Stimulated activated memory B cell treated with anti-CD40 and anti-IgM and Interleukin-4, amounts not matched to agents 10 μg/mL and 1 μg/mL and 100 μg/mL, for 72 hours (primary cell): ENCODE results near the gene C2orf69.

Source experiments
- ATAC-seq: fragments of 150-1000 bp; cut with Tn5 transposase; 2 replicates; pipeline ENCODE4 v1.10.0; 2021
- H3K27ac Mint-ChIP-seq: one replicate; pipeline ENCODE4 v1.8.0; 2022; ENCODE audit warnings: mild to moderate bottlenecking, mixed read lengths
- H3K27me3 Mint-ChIP-seq: one replicate; pipeline ENCODE4 v1.8.0; 2022; ENCODE audit warnings: mixed read lengths
- H3K36me3 Mint-ChIP-seq: one replicate; pipeline ENCODE4 v1.8.0; 2022; ENCODE audit warnings: mixed read lengths
- H3K4me1 Mint-ChIP-seq: one replicate; pipeline ENCODE4 v1.8.0; 2022; ENCODE audit warnings: mixed read lengths
- H3K4me3 Mint-ChIP-seq: one replicate; pipeline ENCODE4 v1.8.0; 2022; ENCODE audit warnings: mild to moderate bottlenecking, moderate library complexity, mixed read lengths
- H3K9me3 Mint-ChIP-seq: one replicate; pipeline ENCODE4 v1.8.0; 2022; ENCODE audit warnings: mixed read lengths

The C2orf69 gene

DNA sequence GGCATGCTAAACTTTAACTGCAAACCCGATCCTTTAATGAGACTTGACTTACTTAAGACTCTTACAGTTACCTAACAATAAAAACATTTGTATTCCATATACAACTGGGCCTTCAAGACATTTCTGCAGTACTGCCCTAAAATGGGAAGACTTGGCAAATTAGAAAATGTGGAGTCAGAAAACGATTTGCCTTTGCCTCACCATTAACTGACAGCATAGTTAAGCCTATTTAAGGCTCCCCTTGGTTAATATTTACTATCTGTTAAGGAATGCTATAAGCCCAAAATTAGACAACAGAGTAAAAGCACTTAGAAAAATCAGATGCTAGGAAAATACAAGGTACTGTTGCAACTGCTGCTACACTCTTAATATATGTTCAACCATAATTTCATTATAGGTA is 25.5 kb downstream of the C2orf69 start:
- Mint-ChIP-seq H3K27me3 (no peaks in the 10 kb centered on the region), H3K9me3 (no peaks in the 10 kb centered on the region)

DNA sequence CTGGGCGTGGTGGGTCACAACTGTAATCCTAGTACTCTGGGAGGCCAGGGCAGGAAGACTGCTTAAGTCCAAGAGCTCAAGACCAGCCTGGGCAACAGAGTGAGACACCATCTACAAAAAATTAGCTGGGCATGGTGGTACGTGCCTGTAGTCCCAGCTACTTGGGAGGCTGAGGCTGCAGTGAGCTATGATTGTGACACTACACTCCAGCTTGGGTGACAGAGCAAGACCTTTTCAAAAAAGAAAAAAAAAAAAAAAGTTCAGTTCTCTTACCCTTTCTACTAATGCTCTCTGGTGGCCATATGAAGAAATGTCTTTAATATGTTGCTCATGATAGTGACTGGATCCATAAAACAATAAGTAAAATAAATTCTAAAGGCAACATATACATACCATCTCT is 29.3 kb downstream of the C2orf69 start:
- Mint-ChIP-seq H3K4me3 (no peak overlapping the region), H3K4me1 (peaks cover 13% of the 10 kb centered on the region), H3K27me3 (no peaks in the 10 kb centered on the region), H3K27ac (no peak overlapping the region), H3K9me3 (no peaks in the 10 kb centered on the region), H3K36me3 (peaks cover 38% of the 10 kb centered on the region)
- ATAC-seq: no peak

More for the DNA sequence above, 25.5 kb downstream of the C2orf69 start:
- Mint-ChIP-seq H3K36me3 (peaks cover 23% of the 10 kb centered on the region), H3K4me1 (peaks cover 6% of the 10 kb centered on the region), H3K4me3 (no peak overlapping the region), H3K27ac (no peak overlapping the region)
- no peak for ATAC-seq

DNA sequence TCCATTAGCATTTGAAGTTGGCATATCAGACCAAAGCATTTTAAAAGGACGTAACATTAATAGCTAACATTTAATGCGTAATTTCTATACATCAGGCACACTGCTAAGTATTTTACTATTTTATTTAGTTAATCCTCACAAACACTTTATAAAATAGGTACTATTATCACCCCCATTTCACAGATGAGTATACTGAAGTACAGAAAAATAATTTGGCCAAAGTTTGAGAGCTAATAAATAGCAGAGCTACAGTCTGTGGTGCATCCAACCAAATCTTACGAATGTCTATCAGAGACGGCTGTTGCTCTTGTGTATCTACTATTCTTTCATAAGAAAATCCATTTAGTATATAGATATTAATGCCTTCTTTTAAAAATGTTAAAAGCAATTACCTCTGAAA is 32.3 kb downstream of the C2orf69 start:
- no peak for ATAC-seq
- peaks cover 36% of the 10 kb centered on the region for H3K36me3 Mint-ChIP-seq
- no peak overlapping the region for H3K27ac Mint-ChIP-seq
- peaks cover 13% of the 10 kb centered on the region for H3K4me1 Mint-ChIP-seq
- H3K9me3 Mint-ChIP-seq: no peaks in the 10 kb centered on the region
- no peak overlapping the region for H3K4me3 Mint-ChIP-seq
- H3K27me3 Mint-ChIP-seq: no peaks in the 10 kb centered on the region

DNA sequence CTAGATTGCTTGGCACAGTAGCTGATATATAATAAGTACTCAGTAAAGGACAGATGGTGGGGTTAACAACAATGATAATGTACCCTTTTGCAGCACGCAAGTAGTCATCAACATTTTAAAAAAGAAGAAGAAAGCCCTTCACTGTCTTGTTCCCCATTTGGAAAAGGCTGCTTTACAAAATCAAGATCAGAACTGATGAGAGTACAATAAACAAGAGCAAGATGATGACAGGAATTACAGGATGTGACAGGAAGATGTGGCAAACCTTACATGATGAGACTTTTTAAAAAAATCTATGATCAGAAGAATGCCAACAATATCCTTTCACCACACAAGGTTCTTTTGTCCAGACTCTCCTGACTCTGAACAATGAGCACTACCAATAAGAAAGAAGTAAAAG is 35.1 kb downstream of the C2orf69 start:
- Mint-ChIP-seq H3K4me3 (no peak overlapping the region), H3K36me3 (peaks cover 26% of the 10 kb centered on the region), H3K27me3 (no peaks in the 10 kb centered on the region), H3K27ac (no peak overlapping the region), H3K4me1 (peaks cover 15% of the 10 kb centered on the region), H3K9me3 (no peaks in the 10 kb centered on the region)
- no peak for ATAC-seq

DNA sequence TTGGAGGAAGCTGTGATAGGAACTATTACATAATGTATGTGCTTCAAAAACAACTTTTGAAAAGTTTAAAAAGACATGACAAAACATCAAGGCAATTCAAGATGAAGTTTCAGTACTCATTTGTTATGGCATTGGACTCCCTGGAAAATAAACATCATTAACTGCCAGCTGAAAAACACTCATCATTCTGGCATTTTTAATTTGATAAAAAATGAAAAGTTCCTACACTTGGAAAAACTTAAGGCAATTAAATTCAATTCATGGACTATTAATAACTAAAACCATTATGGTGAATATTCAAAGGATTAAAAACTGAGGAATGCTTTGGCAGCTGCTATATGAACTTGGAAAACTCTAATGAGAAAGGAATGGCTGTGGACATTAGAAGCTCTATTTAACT is 35.7 kb downstream of the C2orf69 start:
- no peak for ATAC-seq
- H3K36me3 Mint-ChIP-seq: peaks cover 26% of the 10 kb centered on the region
- H3K9me3 Mint-ChIP-seq: no peaks in the 10 kb centered on the region
- H3K4me3 Mint-ChIP-seq: no peak overlapping the region
- H3K27me3 Mint-ChIP-seq: no peaks in the 10 kb centered on the region
- no peak overlapping the region for H3K27ac Mint-ChIP-seq
- H3K4me1 Mint-ChIP-seq: peaks cover 20% of the 10 kb centered on the region

DNA sequence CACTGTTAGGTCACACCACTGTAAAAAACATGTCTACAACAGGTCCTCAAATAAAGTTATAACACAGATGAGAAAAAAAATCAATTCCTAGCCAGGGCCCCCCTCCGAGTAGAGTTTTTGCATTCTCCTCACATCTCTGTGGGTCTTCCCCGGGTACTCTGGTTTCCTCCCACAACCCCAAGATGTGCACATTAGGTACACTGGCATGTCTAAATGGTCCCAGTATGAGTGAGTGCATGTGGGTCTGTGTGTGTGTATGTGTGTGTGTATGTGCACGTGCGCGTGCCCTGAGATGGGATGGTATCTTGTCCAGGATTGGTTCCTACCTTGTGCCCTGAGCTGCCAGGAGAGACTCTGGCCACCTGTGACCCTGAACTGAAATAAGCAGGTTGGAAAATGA is 39.3 kb downstream of the C2orf69 start:
- Mint-ChIP-seq H3K27ac (no peak overlapping the region), H3K4me1 (peaks cover 27% of the 10 kb centered on the region), H3K9me3 (no peaks in the 10 kb centered on the region), H3K27me3 (no peaks in the 10 kb centered on the region), H3K36me3 (peaks cover 4% of the 10 kb centered on the region), H3K4me3 (no peak overlapping the region)
- ATAC-seq: no peak

DNA sequence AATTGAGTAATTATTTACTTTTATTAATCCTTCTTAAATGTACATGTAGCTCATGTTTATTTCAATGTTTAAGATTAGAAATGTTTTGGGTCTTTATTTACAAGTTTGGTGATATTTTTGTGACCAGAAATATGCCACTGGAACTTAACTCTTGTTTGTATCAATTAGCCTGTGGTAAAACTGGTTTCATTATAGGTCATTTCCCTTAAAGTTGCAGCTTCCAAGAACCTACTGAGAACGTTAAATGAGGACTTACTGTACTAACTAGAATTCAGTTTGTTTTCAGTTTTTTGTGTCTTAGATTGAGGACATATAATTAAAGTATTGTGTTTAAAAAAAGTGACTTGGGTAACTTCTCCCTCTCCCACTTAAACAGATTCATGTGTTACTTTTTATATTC is 39.9 kb downstream of the C2orf69 start:
- Mint-ChIP-seq H3K9me3 (no peaks in the 10 kb centered on the region), H3K27ac (no peak overlapping the region), H3K4me1 (peaks cover 27% of the 10 kb centered on the region), H3K36me3 (no peaks in the 10 kb centered on the region), H3K27me3 (no peaks in the 10 kb centered on the region), H3K4me3 (no peak overlapping the region)
- no peak for ATAC-seq

DNA sequence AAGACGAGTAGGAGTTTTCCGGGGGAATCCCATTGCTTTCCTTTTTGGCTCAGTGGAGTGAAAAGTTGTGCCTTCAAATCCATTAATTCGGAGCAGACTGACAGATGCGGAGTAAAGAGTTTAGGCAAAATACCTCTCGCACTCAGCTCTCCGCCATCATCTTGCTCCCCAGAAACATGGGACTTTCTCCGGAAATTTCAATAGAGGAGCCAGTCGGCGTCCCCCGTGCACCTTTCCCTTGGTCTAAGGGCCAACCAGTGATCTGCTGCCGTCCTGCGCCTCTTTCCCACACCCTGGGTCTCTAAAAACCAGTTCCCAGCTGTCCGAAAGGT is 43.9 kb downstream of the C2orf69 start:
- Mint-ChIP-seq H3K9me3 (no peaks in the 10 kb centered on the region), H3K4me3 (peak overlapping the region; percentile 99), H3K36me3 (peaks cover 2% of the 10 kb centered on the region), H3K27me3 (no peaks in the 10 kb centered on the region), H3K4me1 (peaks cover 51% of the 10 kb centered on the region), H3K27ac (peak overlapping the region; percentile 95)
- ATAC-seq: peak; percentile 69

DNA sequence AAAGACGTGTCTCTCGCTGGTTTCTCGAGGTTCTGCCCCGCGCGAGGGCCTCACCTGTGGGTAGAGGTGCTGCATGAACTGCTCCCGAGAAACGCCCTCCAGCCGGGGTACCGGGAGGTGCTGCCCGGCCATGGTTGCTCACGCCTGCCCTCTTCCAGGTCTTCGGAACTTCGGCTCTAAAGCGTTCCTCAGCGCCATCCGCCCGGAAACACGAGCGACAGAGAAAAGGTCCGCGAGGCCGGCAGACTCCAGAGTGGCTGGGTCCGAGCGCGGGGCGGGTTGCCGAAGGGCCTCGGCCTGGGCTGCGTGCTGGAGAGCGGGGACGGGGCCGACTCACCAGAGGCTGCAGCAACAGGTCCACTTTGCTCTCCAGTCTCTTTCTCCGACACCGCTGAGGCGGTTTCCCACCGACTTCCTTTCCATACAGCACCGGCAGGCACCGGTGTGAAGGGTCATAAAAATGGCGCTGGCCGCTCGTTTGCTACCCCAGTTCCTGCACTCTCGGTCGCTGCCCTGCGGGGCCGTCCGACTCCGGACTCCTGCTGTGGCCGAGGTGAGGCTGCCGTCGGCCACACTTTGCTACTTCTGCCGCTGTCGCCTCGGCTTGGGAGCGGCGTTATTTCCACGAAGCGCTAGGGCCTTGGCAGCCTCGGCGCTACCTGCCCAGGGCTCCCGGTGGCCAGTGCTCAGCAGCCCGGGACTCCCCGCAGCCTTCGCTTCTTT is 44.4 kb downstream of the C2orf69 start, which contains the start of the genes MAIP1 and TYW5:
Gene MAIP1 (plus strand): TSS at position 244 of the 723 bp plus-strand sequence. CDS start 217 bp downstream, at position 461.
Gene TYW5 (minus strand): TSS at position 153 of the 723 bp plus-strand sequence. CDS start 21 bp downstream, at position 132.
- peak within 1 kb of the TSS; percentile 95 for H3K27ac Mint-ChIP-seq
- peaks cover 5% of the 10 kb centered on the region for H3K36me3 Mint-ChIP-seq
- no peaks in the 10 kb centered on the region for H3K9me3 Mint-ChIP-seq
- peak; percentile 92 for ATAC-seq
- H3K4me3 Mint-ChIP-seq: peak within 1 kb of the TSS; percentile 99
- H3K27me3 Mint-ChIP-seq: no peaks in the 10 kb centered on the region
- H3K4me1 Mint-ChIP-seq: peaks cover 48% of the 10 kb centered on the region

DNA sequence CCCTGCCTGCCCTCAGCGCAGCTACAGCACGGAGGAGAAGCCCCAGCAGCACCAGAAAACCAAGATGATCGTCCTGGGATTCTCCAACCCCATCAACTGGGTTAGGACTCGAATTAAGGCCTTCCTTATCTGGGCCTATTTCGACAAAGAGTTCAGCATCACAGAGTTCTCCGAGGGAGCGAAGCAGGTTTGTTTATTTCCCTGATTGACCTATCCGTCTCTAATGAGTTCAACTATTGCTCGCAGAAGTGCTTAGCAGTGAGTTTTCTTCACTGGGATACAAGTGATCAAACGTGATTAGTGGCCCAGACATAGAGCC is 44.9 kb downstream of the C2orf69 start:
- H3K4me3 Mint-ChIP-seq: peak overlapping the region; percentile 99

DNA sequence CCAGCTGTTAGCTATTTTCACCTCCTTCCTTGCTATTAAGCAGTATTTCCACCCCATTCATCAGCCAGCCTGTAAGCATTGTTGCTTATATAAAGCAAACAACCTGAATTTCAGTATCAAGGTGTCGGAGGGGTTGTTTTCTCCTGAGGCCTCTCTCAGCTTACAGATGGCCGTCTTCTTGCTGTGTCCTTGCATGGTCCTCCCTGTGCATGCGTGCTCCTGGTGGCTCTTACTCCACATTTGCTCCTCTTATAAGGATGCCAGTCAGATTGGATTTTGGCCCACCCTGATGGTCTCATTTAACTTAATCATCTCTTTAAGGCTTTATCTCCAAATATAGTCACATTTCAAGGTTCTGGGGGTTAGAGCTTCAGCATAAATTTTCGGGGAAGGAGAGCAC is 46.9 kb downstream of the C2orf69 start:
- Mint-ChIP-seq H3K36me3 (peaks cover 24% of the 10 kb centered on the region), H3K27ac (no peak overlapping the region), H3K9me3 (no peaks in the 10 kb centered on the region), H3K27me3 (no peaks in the 10 kb centered on the region), H3K4me1 (peaks cover 30% of the 10 kb centered on the region), H3K4me3 (no peak overlapping the region)
- ATAC-seq: no peak

More for the DNA sequence above, 44.9 kb downstream of the C2orf69 start:
- H3K9me3 Mint-ChIP-seq: no peaks in the 10 kb centered on the region
- H3K27me3 Mint-ChIP-seq: no peaks in the 10 kb centered on the region
- peaks cover 45% of the 10 kb centered on the region for H3K4me1 Mint-ChIP-seq
- H3K36me3 Mint-ChIP-seq: peaks cover 7% of the 10 kb centered on the region
- H3K27ac Mint-ChIP-seq: peak overlapping the region; percentile 95
- ATAC-seq: no peak

DNA sequence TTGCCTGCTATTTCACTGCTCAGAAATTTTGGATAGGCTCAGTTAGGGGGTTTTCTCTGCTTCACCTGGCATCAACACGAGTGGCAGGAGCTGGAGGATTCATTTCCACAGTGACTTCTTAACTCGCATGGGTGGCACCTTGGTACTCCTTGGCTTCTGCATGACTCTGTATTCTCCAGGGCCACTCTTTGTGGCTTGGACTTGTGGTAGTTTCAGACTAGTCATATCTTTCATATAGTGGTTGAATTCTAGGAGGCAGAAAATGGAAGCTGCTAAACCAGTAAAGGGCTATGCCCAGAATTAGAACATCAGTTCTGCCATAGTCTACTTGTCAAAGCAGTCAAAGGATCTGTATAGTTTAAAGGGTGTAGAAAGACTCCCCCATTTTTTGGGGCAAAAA is 51.1 kb downstream of the C2orf69 start:
- H3K4me1 Mint-ChIP-seq: peaks cover 13% of the 10 kb centered on the region
- H3K36me3 Mint-ChIP-seq: peaks cover 44% of the 10 kb centered on the region
- ATAC-seq: no peak
- no peak overlapping the region for H3K4me3 Mint-ChIP-seq
- no peaks in the 10 kb centered on the region for H3K27me3 Mint-ChIP-seq
- no peak overlapping the region for H3K27ac Mint-ChIP-seq
- no peaks in the 10 kb centered on the region for H3K9me3 Mint-ChIP-seq

DNA sequence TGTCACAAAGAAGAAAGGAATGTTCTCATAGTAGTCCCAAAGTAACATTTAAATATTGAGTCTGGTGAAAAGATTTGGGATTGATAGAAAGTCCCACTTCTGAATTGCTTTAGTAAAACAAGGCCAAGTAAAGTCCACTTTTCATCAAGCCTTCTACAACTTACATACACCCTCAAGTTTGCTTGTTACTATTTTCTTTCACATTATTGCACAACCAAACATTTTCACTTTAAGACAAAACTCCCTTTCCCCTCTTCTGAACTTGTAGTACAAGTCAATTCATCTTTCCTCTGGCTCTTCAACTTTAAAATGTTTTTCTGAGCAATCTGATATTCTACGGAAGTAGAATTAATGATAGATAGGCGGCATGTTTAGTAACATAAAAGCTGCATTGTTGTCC is 55.3 kb downstream of the C2orf69 start:
- Mint-ChIP-seq H3K4me1 (no peaks in the 10 kb centered on the region), H3K9me3 (no peaks in the 10 kb centered on the region), H3K27me3 (no peaks in the 10 kb centered on the region), H3K27ac (no peak overlapping the region), H3K4me3 (no peak overlapping the region), H3K36me3 (peaks cover 52% of the 10 kb centered on the region)
- no peak for ATAC-seq

DNA sequence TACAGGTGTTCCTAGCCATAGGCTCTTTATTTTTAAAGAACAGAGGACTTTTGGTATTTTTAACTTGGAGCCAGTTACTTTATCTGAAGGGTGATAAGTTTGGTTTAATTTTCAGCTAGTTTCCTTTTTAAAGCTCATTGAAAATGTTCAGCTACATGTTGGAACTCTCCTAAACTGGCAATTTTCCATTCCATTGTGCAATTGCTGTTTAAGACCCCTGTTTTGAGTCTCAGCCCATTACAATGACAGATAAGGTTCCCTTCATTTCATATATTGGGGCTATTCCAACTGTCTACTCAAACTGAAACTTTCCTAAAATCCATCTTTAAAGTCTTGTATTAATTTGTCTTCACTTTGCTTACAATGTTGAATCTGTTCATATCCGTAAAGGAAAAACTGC is 55.9 kb downstream of the C2orf69 start:
- peak overlapping the region; percentile 44 for H3K27ac Mint-ChIP-seq

DNA sequence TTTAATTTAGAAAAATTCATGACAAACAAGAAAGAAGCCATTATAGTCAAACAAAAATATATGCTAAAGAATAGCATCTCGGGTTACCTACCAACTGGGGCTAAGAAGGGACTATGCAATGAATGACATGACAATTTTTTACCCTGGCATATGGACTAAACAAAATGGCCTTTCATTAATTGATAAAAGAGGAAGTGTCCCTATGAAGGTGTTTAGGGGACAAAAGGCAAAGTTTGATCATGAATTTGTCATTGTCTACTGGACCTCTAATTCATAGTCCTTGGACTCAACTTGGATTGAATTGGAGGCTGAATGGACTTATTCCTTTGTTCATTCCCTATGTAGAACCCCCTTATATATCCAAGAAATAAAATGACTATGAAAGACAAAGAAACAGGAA is 57.0 kb downstream of the C2orf69 start:
- no peaks in the 10 kb centered on the region for H3K9me3 Mint-ChIP-seq
- H3K4me1 Mint-ChIP-seq: no peaks in the 10 kb centered on the region
- H3K27me3 Mint-ChIP-seq: no peaks in the 10 kb centered on the region
- ATAC-seq: no peak
- no peak overlapping the region for H3K4me3 Mint-ChIP-seq
- peaks cover 39% of the 10 kb centered on the region for H3K36me3 Mint-ChIP-seq
- no peak overlapping the region for H3K27ac Mint-ChIP-seq

More for the DNA sequence above, 55.9 kb downstream of the C2orf69 start:
- Mint-ChIP-seq H3K9me3 (no peaks in the 10 kb centered on the region), H3K4me1 (no peaks in the 10 kb centered on the region), H3K4me3 (no peak overlapping the region), H3K36me3 (peaks cover 46% of the 10 kb centered on the region), H3K27me3 (no peaks in the 10 kb centered on the region)
- ATAC-seq: no peak

DNA sequence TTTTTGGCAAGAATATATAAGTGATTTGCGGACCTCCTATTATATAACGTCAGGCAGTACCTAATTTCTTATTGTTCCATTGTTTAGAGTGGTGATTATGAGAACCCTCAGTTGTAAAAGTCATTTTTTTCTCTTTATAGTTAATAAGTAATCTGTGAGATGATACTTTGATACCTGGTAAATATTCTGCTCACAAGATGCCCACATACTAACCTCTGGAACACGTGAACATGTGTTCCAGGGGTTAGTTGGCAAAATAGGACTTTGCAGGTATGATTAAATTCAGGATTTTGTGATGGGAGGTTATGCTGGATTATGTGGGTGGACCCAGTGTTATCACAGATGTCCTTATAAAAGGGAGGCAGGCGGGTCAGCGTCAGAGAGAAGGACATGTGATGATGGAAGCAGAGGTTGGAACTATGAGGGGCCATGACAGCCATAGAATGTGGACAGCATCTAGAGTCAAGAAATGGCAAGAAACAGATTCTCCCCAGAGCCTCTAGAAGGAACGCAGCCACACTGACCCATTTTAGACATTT is 61.1 kb downstream of the C2orf69 start:
- H3K4me3 Mint-ChIP-seq: no peak overlapping the region
- peaks cover 32% of the 10 kb centered on the region for H3K36me3 Mint-ChIP-seq
- no peaks in the 10 kb centered on the region for H3K4me1 Mint-ChIP-seq
- no peak for ATAC-seq
- no peak overlapping the region for H3K27ac Mint-ChIP-seq
- H3K9me3 Mint-ChIP-seq: peaks cover 2% of the 10 kb centered on the region
- H3K27me3 Mint-ChIP-seq: no peaks in the 10 kb centered on the region
